K562 (cell line): ENCODE results near the gene LGALS8. TPM values are rescaled to one million over a fixed set of nuclear protein-coding genes. Genes with fewer than 3 reads are reported as not detected.
A peak's percentile ranks its signal among the peaks of the same experiment; 100 is the strongest.

Experiments
- AFF1 ChIP-seq, 2 experiments: fragments of 450-650 bp; IDR thresholded peaks; 2 replicates each; pipeline ENCODE4 v1.6.1; 2018; ENCODE audit warnings: mild to moderate bottlenecking in 2 of 2, low read depth in 1 of 2; ENCODE audit not compliant: partially characterized antibody in 2 of 2
- BCOR ChIP-seq: fragments of 450-650 bp; IDR thresholded peaks from 2 replicates; pipeline ENCODE4 v1.6.1; 2016
- BHLHE40 ChIP-seq: IDR thresholded peaks from 2 replicates; pipeline ENCODE4 v1.6.1; 2011; ENCODE audit warnings: low read length, improper control_type of control experiment
- BRCA1 ChIP-seq, 2 experiments: fragments of 450-650 bp in 1 of 2; sonication (generic) in 1 of 2; formaldehyde crosslinking in 1 of 2; IDR thresholded peaks; 2 replicates each; pipeline versions ENCODE4 v1.5.0 to v1.6.1; 2017 to 2020; ENCODE audit warnings: mild to moderate bottlenecking in 1 of 2, missing genetic modification reagents in 1 of 2
- C11orf30 ChIP-seq: fragments of 450-650 bp; IDR thresholded peaks from 2 replicates; pipeline ENCODE4 v1.6.1; 2016; ENCODE audit warnings: low read depth, mild to moderate bottlenecking
- CTCF ChIP-seq, 3 experiments: IDR thresholded peaks in 2 of 3; conservative IDR thresholded peaks in 1 of 3; 2 replicates each; pipeline ENCODE4 v1.5.1; 2011 to 2012; ENCODE audit warnings: low read length in 3 of 3, mild to moderate bottlenecking in 3 of 3, control low read depth in 2 of 3, improper control_type of control experiment in 1 of 3, inconsistent platforms in 1 of 3, low read depth in 1 of 3, mixed read lengths in 1 of 3, moderate library complexity in 1 of 3; ENCODE audit not compliant: insufficient read depth in 2 of 3
- FOSL1 ChIP-seq: fragments of 200-800 bp; sonication (Bioruptor generic); conservative IDR thresholded peaks from 2 replicates; pipeline ENCODE4 v1.6.1; 2016; ENCODE audit warnings: missing genetic modification characterization, missing compliant biosample characterization
- GABPB1 ChIP-seq: sonication (generic); formaldehyde crosslinking; IDR thresholded peaks from 2 replicates; pipeline ENCODE4 v1.8.0; 2022; ENCODE audit warnings: mild to moderate bottlenecking, missing genetic modification reagents
- MAZ ChIP-seq, 2 experiments: fragments of 450-650 bp in 1 of 2; sonication (generic) in 1 of 2; formaldehyde crosslinking; IDR thresholded peaks in 1 of 2; conservative IDR thresholded peaks in 1 of 2; 2 replicates each; pipeline versions ENCODE4 v1.4.0 to v1.5.0; 2020; ENCODE audit warnings: mild to moderate bottlenecking in 1 of 2, missing genetic modification reagents in 1 of 2
- MYC ChIP-seq, 2 experiments: fragments of 250-450 bp in 1 of 2; sonication (Bioruptor Pico) in 1 of 2; IDR thresholded peaks; 2 replicates each; pipeline versions ENCODE4 v1.5.1 to v1.6.1; 2012 to 2021; ENCODE audit warnings: low read depth in 2 of 2, borderline replicate concordance in 1 of 2, improper control_type of control experiment in 1 of 2, low read length in 1 of 2, mild to moderate bottlenecking in 1 of 2, moderate library complexity in 1 of 2
- PHF20 ChIP-seq: fragments of 450-650 bp; IDR thresholded peaks from 2 replicates; pipeline ENCODE4 v1.6.1; 2018; ENCODE audit not compliant: partially characterized antibody
- POLR3G ChIP-seq: IDR thresholded peaks from 2 replicates; pipeline ENCODE4 v1.6.1; 2011; ENCODE audit not compliant: insufficient read length, insufficient replicate concordance; ENCODE audit errors: extremely low read depth
- SMAD3 ChIP-seq: fragments of 450-650 bp; formaldehyde crosslinking; conservative IDR thresholded peaks from 2 replicates; pipeline ENCODE4 v1.4.0; 2020; ENCODE audit warnings: mild to moderate bottlenecking
- STAT6 ChIP-seq: sonication (generic); formaldehyde crosslinking; IDR thresholded peaks from 2 replicates; pipeline ENCODE4 v1.8.1; 2023; ENCODE audit warnings: mild to moderate bottlenecking, missing genetic modification reagents
- TAL1 ChIP-seq: fragments of 450-650 bp; IDR thresholded peaks from 2 replicates; pipeline ENCODE4 v1.6.1; 2016; ENCODE audit warnings: mild to moderate bottlenecking
- TCF3 ChIP-seq: sonication (generic); formaldehyde crosslinking; IDR thresholded peaks from 2 replicates; pipeline ENCODE4 v1.4.0; 2020; ENCODE audit warnings: mild to moderate bottlenecking, missing genetic modification reagents
- TOE1 ChIP-seq, 2 experiments: fragments of 450-650 bp in 1 of 2; sonication (generic) in 1 of 2; formaldehyde crosslinking in 1 of 2; IDR thresholded peaks; 2 replicates each; pipeline versions ENCODE4 v1.7.1 to v1.8.0; 2016 to 2022; ENCODE audit warnings: borderline replicate concordance in 2 of 2, mild to moderate bottlenecking in 2 of 2, antibody characterized with exemption in 1 of 2, inconsistent platforms in 1 of 2, low read depth in 1 of 2, missing genetic modification reagents in 1 of 2, moderate library complexity in 1 of 2
- ZNF431 ChIP-seq: sonication (generic); formaldehyde crosslinking; IDR thresholded peaks from 2 replicates; pipeline ENCODE4 v1.8.0; 2022; ENCODE audit warnings: mild to moderate bottlenecking, missing genetic modification reagents
- polyA plus RNA-seq, 8 experiments: library from polyadenylated mRNA; depleted of rRNA in 4 of 8; stranded (reverse) in 5 of 8; unstranded in 3 of 8; fragments of >200 nt; fragmentation: Nextera tagmentation in 2 of 8; fragmentation: Illumina TruSeq in 1 of 8; extraction: Ambion mirVana in 2 of 8; extraction: Trizol in 1 of 8; gene quantifications; 2 replicates each; pipeline versions ENCODE4 v1.2.1 to v1.2.3, GENCODE V29; 2011 to 2014; ENCODE audit warnings: inconsistent platforms in 1 of 8, missing spikeins in 1 of 8
- total RNA-seq, 7 experiments: library from RNA; depleted of rRNA in 6 of 7; stranded (reverse); fragments of >200 nt in 6 of 7; fragmentation: Illumina TruSeq in 2 of 7; extraction: Trizol in 2 of 7; gene quantifications; 2 replicates each; pipeline versions ENCODE4 v1.2.1 to v1.2.3, GENCODE V29; 2011 to 2021; ENCODE audit warnings: low replicate concordance in 1 of 7

Gene LGALS8
- total and polyA plus RNA-seq, 9 of the 15 experiments (the other 6 are each of a cell fraction or from before 2014, with no cell fraction given) = 57.4 to 87.7 (median 70.3) TPM

GRCh38 chr1:236509647-236510401, 14.0 kb upstream of the LGALS8 start (continued):
- TF ChIP-seq CTCF (IDR thresholded peaks at IDR 0.05 in 2 of 3, conservative IDR thresholded peaks at IDR 0.05 in 1 of 3; ENCODE audit: insufficient read depth in 2 of 3, low read depth in 1 of 3, low read length in 3 of 3) (peak in 2 of 3 experiments; percentile 32 to 36; a peak in 4 of 6 replicates), BCOR (no peak), TAL1 (peak; percentile 43), BRCA1 (IDR thresholded peaks at IDR 0.05) (no peak), BRCA1 (CRISPR knock-in tag; IDR thresholded peaks at IDR 0.05) (no peak), GABPB1 (CRISPR knock-in tag) (no peak), AFF1 (IDR thresholded peaks at IDR 0.05; ENCODE audit: low read depth in 1 of 2, partially characterized antibody in 2 of 2) (no peak), SMAD3 (no peak), FOSL1 (tag) (no peak), PHF20 (no peak), C11orf30 (no peak), MYC (IDR thresholded peaks at IDR 0.05; ENCODE audit: low read depth, low read length) (peak; percentile 51), MYC (CRISPR knock-in tag; IDR thresholded peaks at IDR 0.05; ENCODE audit: borderline replicate concordance, low read depth) (no peak), MAZ (CRISPR knock-in tag; conservative IDR thresholded peaks at IDR 0.05 in 1 of 2, IDR thresholded peaks at IDR 0.05 in 1 of 2) (0 out of 4 replicates have a peak, but pooled peaks of 1 of the 2 experiments have one; percentile 22), TCF3 (peak; percentile 63), BHLHE40 (peak; percentile 51; the same call in 1 of the 2 replicates), STAT6 (no peak), TOE1 (IDR thresholded peaks at IDR 0.05; ENCODE audit: borderline replicate concordance) (no peak), TOE1 (CRISPR knock-in tag; IDR thresholded peaks at IDR 0.05; ENCODE audit: borderline replicate concordance, low read depth) (no peak), ZNF431 (CRISPR knock-in tag) (no peak), POLR3G (no peak)
